A549 (cell line): ENCODE data around the gene TOP2A.

Source experiments
- CEBPB ChIP-seq, 2 experiments: fragments of >200 bp in 1 of 2; sonication (Bioruptor Twin) in 1 of 2; formaldehyde crosslinking in 1 of 2; IDR thresholded peaks; 2 replicates each; pipeline ENCODE4 v1.6.1; 2012 to 2016
- TF ChIP-seq, protein P1 (sequence below): fragments of >200 bp; sonication (Bioruptor Twin); formaldehyde crosslinking; IDR thresholded peaks from 3 replicates; pipeline ENCODE4 v1.5.1; 2016

DNA sequence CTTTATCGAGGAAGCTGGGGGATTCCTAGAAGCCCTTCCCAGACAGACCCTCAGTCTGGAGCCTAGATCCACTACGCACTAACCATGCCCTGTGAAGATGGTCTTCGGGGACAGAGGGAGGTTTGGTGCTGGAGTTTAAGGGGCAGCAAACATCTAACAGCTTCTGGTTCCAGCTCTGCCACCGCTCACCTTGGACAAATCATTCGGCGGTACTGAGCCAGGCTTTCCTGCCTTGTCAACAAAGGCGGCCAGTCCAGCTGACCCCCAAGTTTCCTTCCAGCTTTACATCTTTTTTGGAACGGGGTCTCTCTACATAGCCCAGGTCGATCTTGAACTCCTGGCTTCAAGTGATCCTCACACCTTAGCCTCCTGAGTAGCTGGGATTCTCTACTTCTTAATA is 52.8 kb downstream of the TOP2A start:
- TF ChIP-seq, protein P1, sequence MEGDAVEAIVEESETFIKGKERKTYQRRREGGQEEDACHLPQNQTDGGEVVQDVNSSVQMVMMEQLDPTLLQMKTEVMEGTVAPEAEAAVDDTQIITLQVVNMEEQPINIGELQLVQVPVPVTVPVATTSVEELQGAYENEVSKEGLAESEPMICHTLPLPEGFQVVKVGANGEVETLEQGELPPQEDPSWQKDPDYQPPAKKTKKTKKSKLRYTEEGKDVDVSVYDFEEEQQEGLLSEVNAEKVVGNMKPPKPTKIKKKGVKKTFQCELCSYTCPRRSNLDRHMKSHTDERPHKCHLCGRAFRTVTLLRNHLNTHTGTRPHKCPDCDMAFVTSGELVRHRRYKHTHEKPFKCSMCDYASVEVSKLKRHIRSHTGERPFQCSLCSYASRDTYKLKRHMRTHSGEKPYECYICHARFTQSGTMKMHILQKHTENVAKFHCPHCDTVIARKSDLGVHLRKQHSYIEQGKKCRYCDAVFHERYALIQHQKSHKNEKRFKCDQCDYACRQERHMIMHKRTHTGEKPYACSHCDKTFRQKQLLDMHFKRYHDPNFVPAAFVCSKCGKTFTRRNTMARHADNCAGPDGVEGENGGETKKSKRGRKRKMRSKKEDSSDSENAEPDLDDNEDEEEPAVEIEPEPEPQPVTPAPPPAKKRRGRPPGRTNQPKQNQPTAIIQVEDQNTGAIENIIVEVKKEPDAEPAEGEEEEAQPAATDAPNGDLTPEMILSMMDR = no peak
- no peak for TF ChIP-seq CEBPB (IDR thresholded peaks at IDR 0.05)
